Upper lobe of left lung (tissue), 4 donors: Measurements from ENCODE around the gene CPAMD8.

Source experiments
- CTCF ChIP-seq, 6 experiments: fragments of 450-650 bp in 4 of 6; fragments of 200-600 bp in 2 of 6; sonication (generic) in 2 of 6; IDR thresholded peaks; one replicate each; pipeline ENCODE4 v1.5.1; 2016 to 2019; ENCODE audit warnings: antibody characterized with exemption in 6 of 6
- POLR2A ChIP-seq, 4 donors: fragments of 450-650 bp; IDR thresholded peaks; one replicate each; pipeline ENCODE4 v1.5.1; 2016 to 2017; ENCODE audit warnings: antibody characterized with exemption in 4 of 4, mild to moderate bottlenecking in 2 of 4
- POLR2AphosphoS5 ChIP-seq, 2 donors: sonication (generic); formaldehyde crosslinking; IDR thresholded peaks; one replicate each; pipeline ENCODE4 v1.5.1; 2017; ENCODE audit warnings: antibody characterized with exemption in 2 of 2

GRCh38 chr19:16908759-16909158 lies 117.9 kb downstream of the CPAMD8 start:
- no peak for TF ChIP-seq CTCF (IDR thresholded peaks at IDR 0.05)
- TF ChIP-seq POLR2AphosphoS5 (IDR thresholded peaks at IDR 0.05), result no peak
- no peak for TF ChIP-seq POLR2A (IDR thresholded peaks at IDR 0.05)
